LNCaP clone FGC (cell line): ENCODE data around the gene NABP2.

Source experiments
- DNase-seq: peaks from one replicate; pipeline ENCODE4 v3.0.0-alpha.2; 2011; ENCODE audit warnings: low read depth
- H3K4me3 ChIP-seq: 2 replicates; pipeline ENCODE4 v1.5.1; 2011; ENCODE audit warnings: mild to moderate bottlenecking, low read depth, low read length, control low read depth
- TF ChIP-seq, protein P1 (sequence below): IDR thresholded peaks from 2 replicates; pipeline ENCODE4 v1.5.1; 2012; ENCODE audit warnings: mild to moderate bottlenecking; ENCODE audit not compliant: control insufficient read depth, insufficient read depth; ENCODE audit errors: extremely low read depth

NABP2 gene

DNA sequence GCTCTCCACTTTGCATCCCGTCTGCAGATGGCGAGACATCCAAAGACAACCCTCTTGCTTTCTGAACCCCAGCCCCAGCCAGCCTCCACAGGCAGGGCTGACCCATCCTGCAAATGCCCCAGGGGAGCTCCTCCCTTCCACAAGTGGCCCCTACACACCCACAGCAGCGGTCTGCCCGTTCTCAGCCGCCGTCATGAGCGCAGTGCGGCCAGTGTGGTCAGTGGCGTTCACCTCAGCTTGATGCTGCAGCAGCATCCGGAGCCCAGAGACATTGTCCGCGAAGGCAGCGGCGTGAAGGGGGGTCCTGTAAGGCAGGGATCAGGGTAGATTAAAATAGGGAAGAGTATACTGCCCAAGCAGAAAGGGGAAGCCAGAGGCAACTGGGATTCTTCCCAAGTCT lies 20.4 kb downstream of the NABP2 start:
- DNase-seq: no peak
- H3K4me3 ChIP-seq: no peak overlapping the region
- TF ChIP-seq, protein P1, sequence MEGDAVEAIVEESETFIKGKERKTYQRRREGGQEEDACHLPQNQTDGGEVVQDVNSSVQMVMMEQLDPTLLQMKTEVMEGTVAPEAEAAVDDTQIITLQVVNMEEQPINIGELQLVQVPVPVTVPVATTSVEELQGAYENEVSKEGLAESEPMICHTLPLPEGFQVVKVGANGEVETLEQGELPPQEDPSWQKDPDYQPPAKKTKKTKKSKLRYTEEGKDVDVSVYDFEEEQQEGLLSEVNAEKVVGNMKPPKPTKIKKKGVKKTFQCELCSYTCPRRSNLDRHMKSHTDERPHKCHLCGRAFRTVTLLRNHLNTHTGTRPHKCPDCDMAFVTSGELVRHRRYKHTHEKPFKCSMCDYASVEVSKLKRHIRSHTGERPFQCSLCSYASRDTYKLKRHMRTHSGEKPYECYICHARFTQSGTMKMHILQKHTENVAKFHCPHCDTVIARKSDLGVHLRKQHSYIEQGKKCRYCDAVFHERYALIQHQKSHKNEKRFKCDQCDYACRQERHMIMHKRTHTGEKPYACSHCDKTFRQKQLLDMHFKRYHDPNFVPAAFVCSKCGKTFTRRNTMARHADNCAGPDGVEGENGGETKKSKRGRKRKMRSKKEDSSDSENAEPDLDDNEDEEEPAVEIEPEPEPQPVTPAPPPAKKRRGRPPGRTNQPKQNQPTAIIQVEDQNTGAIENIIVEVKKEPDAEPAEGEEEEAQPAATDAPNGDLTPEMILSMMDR: no peak

DNA sequence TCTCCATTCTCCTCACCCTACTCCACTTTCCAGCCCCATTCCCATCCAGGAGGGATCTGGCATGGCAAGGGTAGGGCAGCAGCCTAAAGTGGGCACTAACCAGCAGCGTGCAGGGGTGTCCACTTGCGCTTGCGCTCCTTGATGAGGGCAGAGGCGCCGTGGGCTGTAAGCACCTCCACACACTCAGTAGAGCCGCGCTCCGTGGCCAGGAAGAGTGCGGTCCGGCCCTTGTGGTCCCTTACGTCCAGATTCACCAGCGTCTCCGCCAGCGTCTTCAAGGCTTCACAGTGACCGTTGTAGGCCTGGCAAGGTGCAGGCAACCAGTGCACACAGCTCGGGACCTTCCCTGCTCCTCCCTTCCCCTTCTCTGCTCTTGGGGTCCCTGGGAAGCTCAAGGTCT lies 23.8 kb downstream of the NABP2 start:
- no peak for DNase-seq
- TF ChIP-seq, protein P1: no peak
- no peak overlapping the region for H3K4me3 ChIP-seq

DNA sequence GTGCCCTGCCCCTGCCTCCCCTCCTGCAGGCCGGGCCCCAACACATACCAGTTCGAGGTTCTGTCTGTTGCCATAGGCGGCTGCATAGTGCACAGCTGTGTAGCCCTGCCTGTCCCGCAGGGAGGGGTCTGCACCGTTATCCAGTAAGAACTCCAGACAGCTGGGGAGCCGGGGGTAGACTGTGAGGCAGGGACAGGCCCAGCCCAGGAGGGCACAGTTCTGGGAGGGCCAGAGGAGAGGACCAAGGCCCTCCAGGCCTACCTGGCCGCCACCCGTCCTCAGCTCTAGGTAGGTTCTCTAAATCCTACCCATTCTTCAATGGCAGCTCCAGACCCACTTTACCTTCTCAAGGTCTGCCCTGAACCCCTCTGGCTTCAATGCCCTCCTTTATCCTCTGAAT lies 24.6 kb downstream of the NABP2 start:
- H3K4me3 ChIP-seq: no peak overlapping the region
- TF ChIP-seq, protein P1: no peak
- DNase-seq: no peak

DNA sequence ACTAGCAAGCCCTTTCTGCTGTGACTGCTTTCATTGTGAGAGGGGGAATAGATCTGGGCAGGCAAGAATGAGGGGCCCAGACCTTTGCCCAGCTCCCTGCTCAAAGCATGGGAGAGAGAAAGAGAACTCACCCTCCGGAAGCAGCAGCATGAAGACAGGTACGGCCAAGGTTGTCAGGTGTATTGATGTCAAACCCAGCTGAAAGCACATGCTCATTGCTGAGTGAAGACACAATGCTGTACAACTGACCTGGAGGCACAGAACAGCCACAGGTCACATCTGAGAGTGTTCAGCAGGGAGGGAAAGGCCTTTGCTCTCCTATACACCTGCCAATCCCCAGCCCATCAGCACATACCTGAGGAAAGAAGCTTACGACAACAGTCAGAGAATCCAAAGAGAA lies 28.5 kb downstream of the NABP2 start:
- TF ChIP-seq, protein P1: no peak
- no peak for DNase-seq
- no peak overlapping the region for H3K4me3 ChIP-seq

DNA sequence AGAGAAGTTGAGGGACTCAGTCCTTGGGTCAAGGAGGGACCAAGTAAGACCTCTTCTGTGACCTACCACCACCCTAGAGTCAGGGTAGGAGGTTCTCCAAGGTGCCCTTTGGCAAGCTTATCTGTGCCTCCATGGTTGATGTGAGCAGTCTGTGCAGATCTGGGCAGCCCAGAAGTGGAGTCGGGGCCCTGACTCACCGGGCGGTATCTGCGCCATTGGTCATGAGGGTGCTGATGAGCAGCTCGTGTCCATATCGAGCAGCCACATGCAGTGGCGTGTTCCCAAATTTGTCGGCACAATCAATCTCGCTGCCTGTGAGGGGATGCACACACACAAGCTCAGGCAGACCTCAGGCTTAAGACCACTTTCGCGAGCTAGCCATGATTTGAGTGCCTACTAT lies 28.9 kb downstream of the NABP2 start:
- TF ChIP-seq, protein P1: no peak
- no peak overlapping the region for H3K4me3 ChIP-seq
- DNase-seq: no peak

DNA sequence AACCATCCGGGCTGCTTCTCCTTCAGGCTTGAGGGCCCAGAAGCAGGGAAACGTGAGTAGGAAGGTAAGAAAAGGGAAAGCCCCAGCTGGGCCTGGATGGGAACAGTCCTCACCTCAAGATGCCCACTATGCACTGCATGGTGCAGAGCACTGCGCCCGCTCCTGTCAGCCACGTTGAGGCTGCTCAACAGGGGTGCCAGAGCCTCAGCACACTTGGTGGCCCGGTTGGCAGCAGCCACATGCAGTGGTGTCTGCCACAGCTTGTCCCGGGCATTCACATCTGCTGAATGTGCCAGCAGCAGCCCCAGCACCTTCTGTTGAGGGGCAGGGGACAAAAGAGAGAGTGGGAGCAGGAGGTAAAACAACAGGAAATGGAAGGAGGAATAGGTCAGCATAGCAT lies 31.5 kb downstream of the NABP2 start:
- no peak overlapping the region for H3K4me3 ChIP-seq
- no peak for DNase-seq
- TF ChIP-seq, protein P1: no peak

DNA sequence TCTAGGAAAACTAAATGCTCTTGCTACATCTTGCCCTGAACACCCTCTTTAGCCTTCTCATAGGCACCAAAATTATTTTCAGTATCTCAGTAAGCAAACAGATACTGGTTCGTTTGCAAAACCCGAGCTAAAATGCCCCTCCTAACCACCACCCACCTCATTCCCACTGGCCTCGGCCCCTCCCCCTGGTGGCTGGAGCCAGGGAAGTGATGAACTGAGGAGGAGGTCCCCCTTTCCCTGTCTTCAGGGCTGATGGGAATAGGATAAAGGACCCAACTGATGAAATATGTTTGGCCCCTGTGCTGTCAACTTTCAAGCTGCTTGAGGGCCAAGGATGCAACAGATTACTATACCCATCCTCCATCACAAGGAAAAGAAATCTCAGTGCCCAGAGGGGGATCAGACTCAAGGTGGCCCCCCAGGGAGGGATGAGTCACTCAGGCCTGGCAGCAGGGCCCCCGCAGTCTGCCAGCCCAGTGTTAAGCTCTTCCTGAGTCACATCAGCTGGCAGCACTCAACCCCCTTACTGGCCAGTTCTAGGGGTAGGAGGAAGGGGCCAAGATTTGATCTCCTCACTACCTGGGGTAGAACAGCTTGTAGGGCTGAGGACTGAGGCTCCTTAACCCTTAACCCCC lies 32.3 kb downstream of the NABP2 start:
- TF ChIP-seq, protein P1: no peak
- no peak for DNase-seq
- H3K4me3 ChIP-seq: no peak overlapping the region
